Uterus (tissue), 2 donors: ENCODE measurements around the gene BNC2.

Source experiments
- CTCF ChIP-seq, 4 experiments: fragments of 200-600 bp in 2 of 4; fragments of 450-650 bp in 2 of 4; sonication (generic) in 2 of 4; IDR thresholded peaks; one replicate each; pipeline ENCODE4 v1.5.1; 2016 to 2019; ENCODE audit warnings: antibody characterized with exemption in 4 of 4, mild to moderate bottlenecking in 2 of 4, moderate library complexity in 1 of 4
- POLR2A ChIP-seq, 2 donors: fragments of 450-650 bp; IDR thresholded peaks; one replicate each; pipeline ENCODE4 v1.6.1; 2016; ENCODE audit warnings: antibody characterized with exemption in 2 of 2, mild to moderate bottlenecking in 1 of 2, moderate library complexity in 1 of 2

DNA sequence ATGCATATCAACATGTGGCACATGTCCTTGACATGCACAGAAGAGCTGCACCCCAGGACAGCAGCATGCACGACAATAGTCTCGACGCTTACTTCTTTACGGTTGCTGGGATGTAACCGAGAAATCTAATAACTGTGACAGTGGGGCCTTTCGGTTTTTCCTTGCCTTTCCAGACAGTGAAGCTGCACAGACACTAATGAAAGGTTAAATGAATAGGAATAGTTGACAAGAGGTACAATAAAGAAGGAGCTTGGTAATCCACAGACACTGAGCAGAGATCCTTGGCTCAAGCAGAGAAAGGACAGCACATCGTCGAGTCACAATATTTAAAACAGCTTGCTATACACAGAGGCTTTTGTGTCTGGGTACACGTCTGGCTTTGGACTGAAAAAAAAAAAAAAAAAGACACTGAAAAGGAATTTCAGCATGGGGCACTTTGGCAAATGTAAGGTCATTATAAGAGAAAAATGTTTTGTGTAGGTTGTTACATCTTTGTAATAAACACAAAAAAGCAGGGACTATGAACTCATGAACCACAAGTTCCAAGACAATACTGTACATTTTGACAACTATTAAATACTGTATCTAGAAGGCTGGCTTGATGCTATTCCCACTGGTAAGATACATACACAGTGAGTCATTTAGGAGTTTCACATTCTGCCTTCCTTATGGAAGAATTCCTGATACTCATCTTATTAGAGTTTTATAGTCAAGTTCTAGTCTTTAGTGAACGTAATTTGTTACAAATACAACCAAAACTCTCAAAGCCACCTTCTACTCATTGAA lies 5.6 kb downstream of the BNC2 start:
- TF ChIP-seq CTCF (IDR thresholded peaks at IDR 0.05), result no peak
- no peak for TF ChIP-seq POLR2A (IDR thresholded peaks at IDR 0.05)
